RPMI7951 (cell line): ENCODE data around the gene XIRP1. TPM values are rescaled to one million over a fixed set of nuclear protein-coding genes. Genes with fewer than 3 reads are reported as not detected.
A peak's percentile ranks its signal among the peaks of the same experiment; 100 is the strongest.

Source experiments
- DNase-seq: peaks from one replicate; pipeline ENCODE4 v3.0.0-alpha.2; 2012; ENCODE audit warnings: low read depth
- total RNA-seq: library from RNA; depleted of rRNA; stranded (reverse); fragments of >200 nt; shearing (Covaris generic); gene quantifications from 2 replicates; pipeline ENCODE4 v1.2.3, GENCODE V29; 2014

XIRP1 gene
- total RNA-seq, 1 experiment from 2014 or later: 0.12 TPM

DNA sequence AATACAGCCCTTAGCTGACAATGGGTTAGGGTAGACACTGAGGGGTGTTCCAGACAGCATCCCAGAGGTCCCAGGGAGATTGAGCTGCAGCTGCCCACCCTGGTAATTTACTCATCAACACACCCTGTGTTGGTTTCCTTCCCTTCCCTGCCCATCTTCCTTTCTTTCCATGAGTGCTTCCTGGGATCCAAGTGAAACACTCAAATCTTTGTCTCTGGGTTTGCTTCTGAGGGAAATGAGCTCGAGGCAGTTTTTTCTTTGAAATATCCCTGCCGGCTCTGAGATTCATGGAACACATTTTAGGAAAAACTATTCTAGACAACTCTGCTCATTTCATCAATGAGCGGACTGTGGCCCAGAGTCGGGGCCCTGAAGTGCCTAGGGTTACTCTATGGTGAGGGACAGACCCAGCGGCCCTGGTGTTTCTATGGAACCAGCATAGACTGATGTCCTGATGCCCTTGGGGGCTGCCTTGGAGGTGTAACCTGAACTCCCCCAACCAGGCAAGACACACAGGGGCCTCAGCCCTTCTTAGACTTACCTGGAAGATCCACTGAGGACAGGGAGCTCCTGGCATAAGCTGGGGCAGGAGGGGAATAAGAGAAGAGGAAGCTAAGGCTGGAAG lies 24.1 kb downstream of the XIRP1 start:
- DNase-seq: no peak

DNA sequence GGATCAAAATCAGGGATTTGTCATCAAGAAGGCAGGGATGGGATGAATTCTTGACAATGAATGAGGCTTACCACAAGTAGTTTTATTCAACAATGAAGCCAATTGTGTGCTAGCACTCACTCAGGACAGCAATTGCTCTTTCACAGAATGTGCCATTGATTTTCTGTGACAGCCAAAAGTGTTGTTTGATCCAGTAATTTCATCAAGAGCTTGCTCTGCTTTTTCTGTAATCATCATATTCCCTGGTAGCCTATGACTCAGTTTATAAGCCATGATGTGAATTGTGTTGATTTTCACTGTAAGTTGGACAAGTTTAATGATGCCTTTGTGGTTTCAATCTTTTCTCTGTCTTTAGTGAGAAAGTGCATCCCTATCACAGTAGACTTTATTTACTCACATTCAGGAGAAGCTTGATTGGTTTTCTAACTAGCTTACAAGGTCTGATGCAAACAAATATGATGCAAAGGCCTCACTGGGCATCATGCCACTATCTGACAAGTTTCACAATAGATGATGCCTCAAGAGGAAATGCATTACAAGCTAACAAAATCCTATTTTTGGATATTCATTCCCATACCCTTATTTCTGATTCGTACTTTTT lies 25.4 kb downstream of the XIRP1 start:
- peak; percentile 81 for DNase-seq

DNA sequence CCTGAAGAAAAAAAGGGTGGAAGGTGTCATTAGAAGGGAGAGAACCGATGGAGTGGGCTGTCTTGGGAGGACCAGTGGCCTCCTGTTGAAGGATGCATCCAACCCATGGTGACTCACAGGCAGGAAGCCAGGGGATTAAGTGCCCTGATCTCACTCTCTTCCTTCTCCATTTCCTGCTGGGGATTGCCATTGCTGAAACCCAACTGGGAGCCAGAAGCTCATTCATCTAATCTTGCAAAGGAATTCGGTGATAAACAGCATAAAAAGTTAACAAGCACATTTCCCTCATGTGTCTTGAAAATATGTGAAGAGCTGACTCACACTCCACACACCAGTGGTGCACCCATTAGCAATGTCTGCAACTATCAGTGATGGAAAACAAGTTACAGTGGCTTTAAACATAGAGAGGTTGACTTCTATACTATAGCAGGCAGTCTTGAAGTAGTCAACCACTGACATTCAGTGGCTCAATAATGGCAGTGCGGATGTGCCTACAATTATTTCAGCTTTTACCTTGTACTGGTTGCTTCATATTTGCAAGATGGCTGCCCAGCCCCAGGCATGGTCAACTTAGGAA lies 26.2 kb downstream of the XIRP1 start:
- peak; percentile 92 for DNase-seq

- DNase-seq: no peak
These were observed 26.9 kb downstream of the XIRP1 start for GRCh38 chr3:39165518-39165917.

- no peak for DNase-seq
These were observed 28.0 kb downstream of the XIRP1 start for GRCh38 chr3:39164414-39164813.

DNA sequence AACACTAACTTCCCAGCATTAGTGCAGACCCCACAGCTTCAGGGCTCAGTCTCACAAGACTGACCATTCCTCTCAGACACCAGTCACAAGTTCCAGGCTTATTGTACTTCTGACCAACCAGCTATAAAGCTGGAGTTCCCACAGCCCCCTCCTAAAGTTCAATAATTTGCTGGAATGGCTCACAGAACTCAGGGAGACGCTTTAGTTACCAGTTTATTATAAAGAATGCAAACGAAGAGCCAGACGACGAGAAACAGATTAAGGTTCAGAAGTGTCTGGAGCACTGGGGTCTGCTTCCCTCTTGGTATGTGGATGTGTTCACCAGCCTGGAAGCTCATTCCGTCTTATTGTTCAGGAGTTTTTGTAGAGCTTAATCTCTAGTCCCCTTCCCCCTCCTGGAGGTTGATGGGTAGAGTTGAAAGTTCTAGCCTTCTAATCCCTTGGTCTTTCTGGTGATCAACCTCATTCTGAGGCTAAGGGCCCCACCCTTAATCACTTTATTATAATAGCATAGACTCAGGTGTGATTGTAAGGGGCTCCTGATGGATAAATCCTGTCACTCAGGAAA lies 34.2 kb downstream of the XIRP1 start:
- no peak for DNase-seq

- DNase-seq: no peak
These were observed 35.0 kb downstream of the XIRP1 start for GRCh38 chr3:39157359-39157758.

DNA sequence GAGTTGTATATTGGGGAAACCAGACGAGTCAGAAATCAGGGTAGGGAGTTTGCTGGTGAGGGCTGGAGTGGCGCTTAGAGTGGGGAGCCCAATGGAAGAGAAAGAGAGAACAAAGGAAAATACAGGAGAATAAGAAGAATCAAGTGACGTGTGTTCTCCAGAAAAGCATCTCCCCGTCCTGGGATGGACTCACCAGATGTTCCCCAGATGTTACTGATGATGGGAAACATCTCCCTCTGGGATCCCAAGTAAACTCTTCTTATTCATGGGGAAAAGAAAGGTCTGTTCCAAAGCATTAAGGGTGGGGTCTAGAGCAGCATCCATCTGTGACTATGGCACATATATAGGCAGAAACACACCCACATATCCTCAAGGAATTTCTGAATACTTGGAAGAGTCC lies 36.0 kb downstream of the XIRP1 start:
- peak; percentile 24 for DNase-seq

GRCh38 chr3:39154280-39155021 lies 37.9 kb downstream of the XIRP1 start:
- DNase-seq: no peak

DNA sequence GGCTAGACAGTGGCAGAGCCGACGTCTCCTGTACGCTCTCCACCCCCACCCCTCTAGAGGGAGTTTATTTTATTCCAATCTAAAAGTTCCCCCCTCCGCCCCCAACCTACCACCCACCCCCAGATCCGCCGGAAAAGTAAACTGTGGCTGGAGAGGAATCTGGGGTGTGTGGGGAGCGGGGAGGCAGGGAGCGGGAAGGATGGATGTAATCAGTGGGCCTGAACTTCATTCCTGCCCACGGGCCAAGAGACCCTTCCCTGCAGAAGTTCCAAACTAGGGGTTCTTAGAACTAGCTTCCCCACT lies 38.5 kb downstream of the XIRP1 start:
- DNase-seq: no peak

DNA sequence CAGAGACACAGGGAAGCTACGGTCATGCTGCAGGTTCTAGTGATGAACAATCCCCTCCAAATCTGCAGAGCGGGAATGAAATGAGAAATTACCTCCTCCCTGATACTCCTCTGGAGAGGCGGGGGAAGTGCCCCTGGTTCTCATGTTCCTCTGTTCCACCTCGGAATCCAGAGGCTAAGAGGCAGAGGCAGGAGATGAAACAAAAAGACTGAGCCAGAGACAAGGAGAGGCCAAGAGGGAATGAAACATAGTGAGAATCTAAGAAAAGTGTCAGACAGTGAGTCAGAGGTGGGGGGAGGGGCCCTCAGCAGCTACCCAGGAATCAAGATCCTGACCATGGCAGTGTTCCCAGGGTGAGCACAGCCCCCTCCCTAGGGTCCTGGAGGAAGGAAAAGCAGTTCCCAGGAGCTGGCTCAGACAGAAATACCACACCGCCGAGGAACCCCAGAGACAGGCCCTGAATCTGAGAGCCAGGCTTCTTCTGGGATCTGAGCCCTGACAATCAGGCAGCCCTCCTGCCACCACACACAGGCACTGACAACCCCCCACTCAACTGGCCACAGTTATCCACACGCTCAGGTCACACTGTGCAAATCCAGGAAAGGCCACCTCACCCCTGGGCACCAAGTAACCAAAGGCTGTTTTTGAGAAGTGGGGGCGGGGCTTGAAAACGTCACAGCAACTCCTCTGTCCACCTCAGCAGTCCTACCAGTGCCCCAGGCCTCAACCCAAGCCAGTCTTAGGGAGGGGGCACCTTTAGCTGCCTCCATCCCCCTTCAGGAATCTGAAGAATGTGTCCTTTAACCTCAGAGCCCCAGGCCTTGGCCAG lies 41.4 kb downstream of the XIRP1 start:
- peak; percentile 97 for DNase-seq

- peak; percentile 28 for DNase-seq
These were observed 42.1 kb downstream of the XIRP1 start for GRCh38 chr3:39150148-39150802.

- DNase-seq: no peak
These were observed 42.8 kb downstream of the XIRP1 start for GRCh38 chr3:39149498-39150147.

GRCh38 chr3:39149059-39149455 lies 43.3 kb downstream of the XIRP1 start:
- DNase-seq: no peak

GRCh38 chr3:39148435-39149058 lies 43.8 kb downstream of the XIRP1 start:
- no peak for DNase-seq

GRCh38 chr3:39147711-39148434 lies 44.5 kb downstream of the XIRP1 start:
- peak; percentile 71 for DNase-seq

- peak; percentile 99 for DNase-seq
These were observed 45.5 kb downstream of the XIRP1 start for GRCh38 chr3:39146611-39147591.

DNA sequence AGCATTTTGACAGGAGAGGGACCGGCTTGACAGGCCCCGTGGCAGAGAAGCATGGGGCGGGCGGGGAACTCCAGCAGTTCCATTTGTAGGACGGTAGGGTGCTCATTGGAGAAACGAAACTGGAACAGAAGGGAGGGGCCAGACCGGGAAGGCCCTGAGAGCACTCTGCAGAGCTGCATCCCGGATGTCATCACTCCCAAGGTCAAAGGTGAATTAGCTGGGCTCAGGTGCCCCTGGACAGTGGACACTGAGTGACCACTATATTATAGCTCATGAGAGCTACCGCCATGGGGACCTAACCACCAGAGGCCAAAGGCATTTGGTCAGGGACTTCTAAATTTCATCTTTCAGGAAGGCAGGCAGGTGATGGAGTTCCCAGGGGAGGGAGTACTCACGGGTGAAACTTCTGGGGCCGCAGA lies 46.3 kb downstream of the XIRP1 start:
- no peak for DNase-seq
